PC-9 (cell line): ENCODE results near the gene FBLN2. TPM values are rescaled to one million over a fixed set of nuclear protein-coding genes. Genes with fewer than 3 reads are reported as not detected.

Experiments used
- BruUV-seq: library from RNA; stranded (reverse); fragments of 400-500 nt; replicated peaks from 2 replicates; lab custom pipeline; 2021; lab: Mats Ljungman, UMichigan
- CTCF ChIA-PET: fragments of 300-600 bp; sonication (Branson Sonifier 250); formaldehyde crosslinking; loops from one replicate; lab custom pipeline; 2022; ENCODE audit warnings: antibody characterized with exemption; lab: Charles Lee
- POLR2A ChIA-PET: fragments of 300-600 bp; sonication (Branson Sonifier 250); formaldehyde crosslinking; loops from one replicate; lab custom pipeline; 2022; ENCODE audit warnings: antibody characterized with exemption; ENCODE audit not compliant: unreplicated experiment; lab: Charles Lee
- DNase-seq, 2 experiments: peaks; one replicate each; pipeline versions ENCODE4 v3.0.0 to v3.0.0-alpha.2; 2015 to 2022; ENCODE audit warnings: mixed read lengths in 1 of 2
- H2AFZ ChIP-seq: fragments of 200-600 bp; sonication (generic); 2 replicates; pipeline ENCODE4 v1.8.1; 2017; ENCODE audit warnings: antibody characterized with exemption
- H3F3A ChIP-seq: fragments of 200-600 bp; sonication (generic); 2 replicates; pipeline ENCODE4 v1.8.1; 2017; ENCODE audit warnings: antibody characterized with exemption, mild to moderate bottlenecking, low read depth; ENCODE audit not compliant: insufficient read depth
- H3K27ac ChIP-seq: fragments of 200-600 bp; sonication (generic); 2 replicates; pipeline ENCODE4 v1.6.1; 2016; ENCODE audit warnings: mixed run types
- H3K27me3 ChIP-seq: fragments of 200-600 bp; sonication (generic); 2 replicates; pipeline ENCODE4 v1.6.1; 2016; ENCODE audit warnings: low read depth, mixed run types; ENCODE audit not compliant: insufficient read depth
- H3K36me3 ChIP-seq: fragments of 200-600 bp; sonication (generic); 2 replicates; pipeline ENCODE4 v1.6.1; 2016; ENCODE audit warnings: low read depth, mixed run types
- H3K4me1 ChIP-seq: fragments of 200-600 bp; sonication (generic); replicated peaks from 2 replicates; pipeline ENCODE4 v1.6.1; 2016; ENCODE audit warnings: mixed run types; ENCODE audit not compliant: insufficient read depth
- H3K4me2 ChIP-seq: fragments of 200-600 bp; sonication (generic); 2 replicates; pipeline ENCODE4 v1.6.1; 2017; ENCODE audit warnings: mixed run types
- H3K4me3 ChIP-seq: fragments of 200-600 bp; sonication (generic); 2 replicates; pipeline ENCODE4 v1.6.1; 2016; ENCODE audit warnings: mixed run types
- H3K79me2 ChIP-seq: fragments of 200-600 bp; sonication (generic); 2 replicates; pipeline ENCODE4 v1.6.1; 2017; ENCODE audit warnings: low read depth, mixed run types
- H3K9me2 ChIP-seq: fragments of 200-600 bp; sonication (generic); 2 replicates; pipeline ENCODE4 v1.8.1; 2017; ENCODE audit warnings: mild to moderate bottlenecking; ENCODE audit not compliant: insufficient read depth
- H3K9me3 ChIP-seq: fragments of 200-600 bp; sonication (generic); 2 replicates; pipeline ENCODE4 v1.8.1; 2016; ENCODE audit warnings: low read depth; ENCODE audit not compliant: insufficient read depth
- H4K20me1 ChIP-seq: fragments of 200-600 bp; sonication (generic); 2 replicates; pipeline ENCODE4 v1.8.1; 2017; ENCODE audit not compliant: insufficient read depth
- CTCF ChIP-seq: fragments of 200-600 bp; sonication (generic); conservative IDR thresholded peaks from 2 replicates; pipeline ENCODE4 v1.6.1; 2017; ENCODE audit warnings: mixed run types, antibody characterized with exemption, mild to moderate bottlenecking, moderate library complexity
- EZH2 ChIP-seq: fragments of 200-600 bp; sonication (generic); IDR thresholded peaks from 2 replicates; pipeline ENCODE4 v1.8.0; 2017; ENCODE audit warnings: antibody characterized with exemption, low read depth
- intact Hi-C: fragments of 100-400 bp; cut with micrococcal nuclease; formaldehyde crosslinking; loops from one replicate; pipeline ENCODE4 v1.10.0; 2022; ENCODE audit not compliant: unreplicated experiment
- total RNA-seq: library from RNA; stranded (reverse); gene quantifications from 2 replicates; pipeline ENCODE4 v1.2.3, GENCODE V29; 2021

FBLN2 gene
- total RNA-seq, 1 experiment from 2014 or later, result 0.57 TPM

- TF ChIP-seq EZH2 (no peak), CTCF (no peak)
- no peaks in the 10 kb centered on the region for H4K20me1 ChIP-seq
- intact Hi-C loops, result no loop called here
- H3K4me1 ChIP-seq, result peaks cover 72% of the 10 kb centered on the region
- H3K9me2 ChIP-seq, result no peaks in the 10 kb centered on the region
- CTCF ChIA-PET, result no interaction called here
- no peak overlapping the region for H2AFZ ChIP-seq
- H3K27ac ChIP-seq, result no peak overlapping the region
- H3K79me2 ChIP-seq, result no peaks in the 10 kb centered on the region
- H3F3A ChIP-seq, result peaks cover 37% of the 10 kb centered on the region
- no peak overlapping the region for H3K4me3 ChIP-seq
- no peak for DNase-seq
- H3K36me3 ChIP-seq, result no peaks in the 10 kb centered on the region
- BruUV-seq, result no TSS peak
- POLR2A ChIA-PET, result no interaction called here
- H3K4me2 ChIP-seq, result no peak overlapping the region
- no peaks in the 10 kb centered on the region for H3K27me3 ChIP-seq
- H3K9me3 ChIP-seq, result no peaks in the 10 kb centered on the region
Observed at GRCh38 chr3:13509816-13510192, 39.1 kb upstream of the FBLN2 start.

DNA sequence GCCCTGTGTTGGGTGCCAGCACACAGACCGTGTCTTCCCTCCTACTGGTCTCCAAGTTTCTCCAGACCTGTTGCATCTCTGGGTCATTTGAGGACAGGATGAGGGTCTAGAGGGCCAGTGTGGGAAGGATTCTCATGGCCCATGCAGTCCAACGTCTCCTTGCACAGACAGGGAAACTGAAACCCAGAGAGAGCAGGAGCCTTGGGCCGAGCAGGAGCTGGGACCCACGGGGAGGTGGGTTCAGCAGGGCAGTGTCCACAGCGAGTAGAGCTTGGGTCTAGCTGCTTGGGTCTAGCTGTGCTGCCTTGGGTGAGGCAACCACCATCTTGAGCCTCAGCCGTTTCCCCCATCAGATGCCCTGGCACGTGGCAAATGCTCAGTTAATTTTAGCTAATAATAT, 36.5 kb upstream of the FBLN2 start:
- H3K9me3 ChIP-seq, result no peaks in the 10 kb centered on the region
- H3K9me2 ChIP-seq, result no peaks in the 10 kb centered on the region
- no peaks in the 10 kb centered on the region for H4K20me1 ChIP-seq
- no peaks in the 10 kb centered on the region for H3K79me2 ChIP-seq
- no peak overlapping the region for H3K27ac ChIP-seq
- H2AFZ ChIP-seq, result no peak overlapping the region
- H3K4me2 ChIP-seq, result no peak overlapping the region
- DNase-seq, result no peak
- peaks cover 59% of the 10 kb centered on the region for H3K4me1 ChIP-seq
- H3K4me3 ChIP-seq, result no peak overlapping the region
- H3K36me3 ChIP-seq, result no peaks in the 10 kb centered on the region
- TF ChIP-seq EZH2 (no peak), CTCF (no peak)
- CTCF ChIA-PET, result interaction anchor here (0.6 kb wide), 1 partner anchor 87 kb away, joined by 3 read pairs; no protein-coding TSS in a partner anchor
- POLR2A ChIA-PET, result no interaction called here
- intact Hi-C loops, result loop anchor here (2.0 kb wide), 1 partner anchor 20 kb away; no protein-coding TSS in a partner anchor
- BruUV-seq, result no TSS peak
- H3K27me3 ChIP-seq, result no peaks in the 10 kb centered on the region
- peaks cover 33% of the 10 kb centered on the region for H3F3A ChIP-seq

GRCh38 chr3:13513051-13513912, 35.6 kb upstream of the FBLN2 start:
- H3K4me2 ChIP-seq, result peak overlapping the region; percentile 64
- peak; percentile 79 for DNase-seq
- no peaks in the 10 kb centered on the region for H3K36me3 ChIP-seq
- H3K9me3 ChIP-seq, result no peaks in the 10 kb centered on the region
- intact Hi-C loops, result loop anchor here (2.0 kb wide), 1 partner anchor 20 kb away; no protein-coding TSS in a partner anchor
- no peak overlapping the region for H2AFZ ChIP-seq
- ChIA-PET CTCF (interaction anchor here (0.5 to 2.0 kb wide), 3 partner anchors 18 to 135 kb away, joined by 3 to 7 read pairs (median 6); no protein-coding TSS in a partner anchor), POLR2A (interaction anchor here (0.5 to 0.7 kb wide), 7 partner anchors 20 to 1666 kb away, joined by 3 to 8 read pairs (median 3); partner anchors contain the start of gene TAMM41)
- H3K4me3 ChIP-seq, result no peak overlapping the region
- H3K27ac ChIP-seq, result peak overlapping the region; percentile 82
- TSS peak; percentile 79 for BruUV-seq
- no peaks in the 10 kb centered on the region for H3K79me2 ChIP-seq
- peaks cover 51% of the 10 kb centered on the region for H3K4me1 ChIP-seq
- peaks cover 25% of the 10 kb centered on the region for H3F3A ChIP-seq
- H4K20me1 ChIP-seq, result no peaks in the 10 kb centered on the region
- H3K9me2 ChIP-seq, result no peaks in the 10 kb centered on the region
- TF ChIP-seq CTCF, result no peak
- no peak for TF ChIP-seq EZH2
- no peaks in the 10 kb centered on the region for H3K27me3 ChIP-seq
